ENCODE results near the gene RNF126. TPM values are rescaled to one million over a fixed set of nuclear protein-coding genes. Genes with fewer than 3 reads are reported as not detected.

The RNF126 gene
- total and polyA plus RNA-seq, 2 of the 4 experiments (the other 2 are of a cell fraction) = 7.0 to 27.4 TPM

GRCh38 chr19:657611-658010 is 5.4 kb downstream of the RNF126 start:
- Histone ChIP-seq H3K9me1 (ENCODE audit: insufficient read depth, low read length) (no peaks in the 10 kb centered on the region), H3K9ac (ENCODE audit: low read depth, low read length) (no peak overlapping the region), H4K20me1 (ENCODE audit: insufficient read depth, low read length) (peaks cover 95% of the 10 kb centered on the region), H3K18ac (ENCODE audit: low read depth, low read length) (no peak overlapping the region), H3K79me1 (ENCODE audit: low read depth in 1 of 2, low read length in 2 of 2) (peaks cover 0 to 57% of the 10 kb centered on the region in 2 experiments; a peak in 3 of 4 replicates), H3K27me3 (ENCODE audit: control insufficient read depth, insufficient read depth, low read length) (no peaks in the 10 kb centered on the region), H3K9me3 (ENCODE audit: control insufficient read depth, insufficient read depth, low read length) (no peaks in the 10 kb centered on the region), H2AK9ac (replicated peaks; ENCODE audit: low read depth, low read length, poor library complexity) (no peak overlapping the region), H3K27ac (ENCODE audit: insufficient read depth, low read length) (no peak overlapping the region), H2AFZ (replicated peaks; ENCODE audit: low read length, poor library complexity) (no peak overlapping the region), H4K91ac (ENCODE audit: insufficient read depth, low read depth, low read length) (no peak overlapping the region), H3K4me3 (ENCODE audit: insufficient read depth, low read depth, low read length) (no peak overlapping the region), H4K5ac (ENCODE audit: low read depth, low read length) (no peak overlapping the region), H3K4me2 (ENCODE audit: low read depth, low read length) (no peak overlapping the region), H4K8ac (ENCODE audit: low read depth in 2 of 2, low read length in 2 of 2) (no peak overlapping the region), H3K4ac (ENCODE audit: low read depth, low read length) (no peak overlapping the region), H2BK5ac (ENCODE audit: low read depth, low read length, poor library complexity, severe bottlenecking) (no peak overlapping the region), H3K56ac (ENCODE audit: extremely low read depth, insufficient read depth, low read length) (no peak overlapping the region), H3K23ac (ENCODE audit: low read depth, low read length) (no peak overlapping the region), H2BK20ac (ENCODE audit: low read depth, low read length) (no peak overlapping the region), H2AK5ac (ENCODE audit: low read depth, low read length) (no peak overlapping the region), H3K4me1 (ENCODE audit: control insufficient read depth, insufficient read depth, low read length) (peaks cover 9% of the 10 kb centered on the region), H3K36me3 (ENCODE audit: control insufficient read depth, insufficient read depth, low read length) (peaks cover 20% of the 10 kb centered on the region), H2BK120ac (ENCODE audit: low read depth, low read length) (no peak overlapping the region), H2BK15ac (ENCODE audit: low read depth, low read length) (no peak overlapping the region), H3K14ac (replicated peaks; ENCODE audit: low read depth, low read length) (no peak overlapping the region)
- DNase-seq = no peak
- dilution Hi-C loops (cut with HindIII; ENCODE audit: low sequenced_read_pairs, unreplicated experiment) (no loop called here), intact Hi-C loops (cut with micrococcal nuclease) (no loop called here), in situ Hi-C loops (cut with MboI; ENCODE audit: low sequenced_read_pairs) (no loop called here)
- WGBS, 2 experiments (ENCODE audit: extremely low coverage in 2 of 2, insufficient read length in 1 of 2) = 98% methylated on average over 16 of the region's 19 CpGs; no CpG with 5 or more reads in 1 of the 2 experiments
- ChIA-PET POLR2A (ENCODE audit: unreplicated experiment) (no interaction called here), CTCF (no interaction called here)
- TF ChIP-seq MAZ (IDR thresholded peaks at IDR 0.05; ENCODE audit: borderline replicate concordance, low read depth, low read length) = no peak
- TF ChIP-seq RCOR1 (IDR thresholded peaks at IDR 0.05; ENCODE audit: insufficient replicate concordance, low read length) = no peak
- no peak for TF ChIP-seq POLR2A (IDR thresholded peaks at IDR 0.05; ENCODE audit: low read depth, low read length)
- no peak for TF ChIP-seq NFE2L2 (IDR thresholded peaks at IDR 0.05; ENCODE audit: low read depth, low read length)
- no peak for TF ChIP-seq FOS (IDR thresholded peaks at IDR 0.05; ENCODE audit: low read depth, low read length)
- TF ChIP-seq ELK1 (IDR thresholded peaks at IDR 0.05; ENCODE audit: borderline replicate concordance, low read depth, low read length) = no peak
- no peak for TF ChIP-seq MAFK (IDR thresholded peaks at IDR 0.05; ENCODE audit: low read depth, low read length)
- TF ChIP-seq MXI1 (IDR thresholded peaks at IDR 0.05; ENCODE audit: borderline replicate concordance, low read depth, low read length) = no peak
- TF ChIP-seq CHD1 (IDR thresholded peaks at IDR 0.05; ENCODE audit: low read depth, low read length) = no peak
- TF ChIP-seq RFX5 (IDR thresholded peaks at IDR 0.05; ENCODE audit: low read depth, low read length) = no peak
- TF ChIP-seq SMC3 (IDR thresholded peaks at IDR 0.05; ENCODE audit: low read depth, low read length) = no peak
- no peak for TF ChIP-seq RAD21 (IDR thresholded peaks at IDR 0.05; ENCODE audit: low read length)
- no peak for TF ChIP-seq BHLHE40 (IDR thresholded peaks at IDR 0.05; ENCODE audit: low read depth, low read length)
- ATAC-seq (ENCODE audit: low read depth) = no peak
- BruUV-seq (replicated peaks) = no TSS peak
